Adrenal gland (tissue), 12 donors: ENCODE measurements around the gene CNTNAP2. TPM values are rescaled to one million over a fixed set of nuclear protein-coding genes. Genes with fewer than 3 reads are reported as not detected.

ENCODE experiments used
- DNase-seq, 7 donors: peaks; one replicate each; pipeline ENCODE4 v3.0.0-alpha.2; 2019 to 2020
- H3K27ac ChIP-seq, 5 donors: fragments of 200-600 bp; sonication (generic) in 4 of 5; 1 replicate in 3 of 5; 2 replicates in 2 of 5; pipeline versions ENCODE4 v1.5.1 to v1.8.0; 2016 to 2020; ENCODE audit warnings: mild to moderate bottlenecking in 1 of 5
- H3K27me3 ChIP-seq: fragments of 200-600 bp; 2 replicates; pipeline ENCODE4 v1.8.0; 2021
- H3K36me3 ChIP-seq, 2 donors: fragments of 200-600 bp; replicated peaks in 1 of 2; 1 replicate in 1 of 2; 2 replicates in 1 of 2; pipeline versions ENCODE4 v1.5.1 to v1.8.0; 2018 to 2022
- H3K4me1 ChIP-seq, 2 donors: fragments of 200-600 bp; replicated peaks in 1 of 2; 1 replicate in 1 of 2; 2 replicates in 1 of 2; pipeline versions ENCODE4 v1.5.1 to v1.8.0; 2018 to 2021
- H3K4me3 ChIP-seq, 4 donors: fragments of 200-600 bp; sonication (generic) in 3 of 4; one replicate each; pipeline ENCODE4 v1.5.1; 2016 to 2018
- H3K9me3 ChIP-seq, 3 donors: fragments of 200-600 bp; sonication (generic) in 1 of 3; replicated peaks in 1 of 3; 1 replicate in 2 of 3; 2 replicates in 1 of 3; pipeline versions ENCODE4 v1.5.1 to v1.8.0; 2016 to 2021
- CTCF ChIP-seq, 6 experiments: fragments of 450-650 bp in 4 of 6; fragments of 200-600 bp in 2 of 6; sonication (generic) in 1 of 6; IDR thresholded peaks; 1 replicate in 5 of 6; 2 replicates in 1 of 6; pipeline versions ENCODE4 v1.5.1 to v1.8.0; 2016 to 2021; ENCODE audit warnings: antibody characterized with exemption in 6 of 6, mild to moderate bottlenecking in 2 of 6, moderate library complexity in 1 of 6
- POLR2A ChIP-seq, 2 donors: fragments of 450-650 bp; IDR thresholded peaks; one replicate each; pipeline ENCODE4 v1.6.1; 2017; ENCODE audit warnings: antibody characterized with exemption in 2 of 2, mild to moderate bottlenecking in 2 of 2, moderate library complexity in 1 of 2
- WGBS, 4 donors: extraction: QIAGEN DNeasy Blood & Tissue Kit in 2 of 4; methylation state at CpG; one replicate each; pipeline versions ENCODE4 v1.1.5 to v1.1.7; 2013 to 2017; 5-methylcytosine and 5-hydroxymethylcytosine counted together
- intact Hi-C, 2 donors: fragments of 100-400 bp; cut with DNase I; formaldehyde crosslinking; loops; one replicate each; pipeline versions ENCODE4 v1.14.1 to v1.15.0; 2022 to 2023
- polyA plus RNA-seq, 3 donors: library from polyadenylated mRNA; stranded (reverse); fragments of 200-250 nt in 2 of 3; fragments of 350-450 nt in 1 of 3; fragmentation: Illumina TruSeq in 1 of 3; extraction: RNeasy Lipid Tissue Mini Kit (QIAGEN cat#74804) in 1 of 3; gene quantifications; one replicate each; pipeline ENCODE4 v1.2.3, GENCODE V29; 2013 to 2014
- total RNA-seq, 9 donors: library from RNA; depleted of rRNA in 4 of 9; stranded (reverse); fragments of >200 nt in 4 of 9; fragments of 120-200 nt in 1 of 9; fragmentation: NEBNext Ultra II Directional in 1 of 9; extraction: Animal tissue kit (Norgen Biotek cat#: 25700) in 1 of 9; gene quantifications; one replicate each; pipeline versions ENCODE4 v1.1.0 to v1.2.4, GENCODE V29; 2013 to 2023
- donor health status: healthy with polysubstance abuse.
- donor health status: Bipolar disorder and iron deficiency.
- donor health status: DM: yes; HTN: yes; CAD: no.
- donor health status: DM: no; HTN: no; CAD: no.
- donor health status: DM: no; HTN: no; CAD: no.
- donor health status: DM: yes; HTN: yes; CAD: no.

The CNTNAP2 gene
- total and polyA plus RNA-seq, 12 donors, result 0.14 to 6.3 (median 1.8) TPM; not detected in 2

GRCh38 chr7:148337246-148337965 lies 2220.8 kb downstream of the CNTNAP2 start:
- H3K27me3 ChIP-seq, result peaks cover 29% of the 10 kb centered on the region
- no peak for DNase-seq
- 60 to 68% (median 65%) methylated on average over 11 of the region's 11 CpGs for WGBS, 4 donors
- H3K27ac ChIP-seq, result no peak overlapping the region
- no peak for TF ChIP-seq POLR2A (IDR thresholded peaks at IDR 0.05)
- TF ChIP-seq CTCF (IDR thresholded peaks at IDR 0.05), result no peak
- H3K9me3 ChIP-seq, result no peaks in the 10 kb centered on the region
- H3K4me1 ChIP-seq, result peaks cover 0 to 6% of the 10 kb centered on the region in 2 donors
- H3K36me3 ChIP-seq, result no peaks in the 10 kb centered on the region
- intact Hi-C loops, result no loop called here
- H3K4me3 ChIP-seq, result no peak overlapping the region

GRCh38 chr7:148337995-148338747 lies 2221.6 kb downstream of the CNTNAP2 start:
- intact Hi-C loops, result no loop called here
- WGBS, 4 donors, result 38 to 44% (median 40%) methylated on average over 5 of the region's 5 CpGs
- Histone ChIP-seq H3K36me3 (no peaks in the 10 kb centered on the region), H3K4me3 (no peak overlapping the region), H3K4me1 (peaks cover 0 to 6% of the 10 kb centered on the region in 2 donors), H3K27me3 (peaks cover 29% of the 10 kb centered on the region), H3K9me3 (no peaks in the 10 kb centered on the region), H3K27ac (no peak overlapping the region)
- TF ChIP-seq CTCF (IDR thresholded peaks at IDR 0.05), result no peak
- no peak for TF ChIP-seq POLR2A (IDR thresholded peaks at IDR 0.05)
- DNase-seq, result no peak

- Histone ChIP-seq H3K9me3 (no peaks in the 10 kb centered on the region), H3K27me3 (peaks cover 24% of the 10 kb centered on the region), H3K4me3 (no peak overlapping the region), H3K4me1 (peaks cover 0 to 6% of the 10 kb centered on the region in 2 donors), H3K36me3 (no peaks in the 10 kb centered on the region), H3K27ac (no peak overlapping the region)
- TF ChIP-seq POLR2A (IDR thresholded peaks at IDR 0.05), result no peak
- no peak for TF ChIP-seq CTCF (IDR thresholded peaks at IDR 0.05)
- intact Hi-C loops, result no loop called here
- WGBS, 4 donors, result 78 to 88% (median 83%) methylated on average over 15 of the region's 15 CpGs
- DNase-seq, result no peak
Observed at GRCh38 chr7:148340438-148341280, 2224.1 kb downstream of the CNTNAP2 start.

- intact Hi-C loops, result no loop called here
- Histone ChIP-seq H3K4me3 (no peak overlapping the region), H3K36me3 (no peaks in the 10 kb centered on the region), H3K4me1 (peaks cover 0 to 2% of the 10 kb centered on the region in 2 donors), H3K9me3 (no peaks in the 10 kb centered on the region), H3K27ac (no peak overlapping the region), H3K27me3 (no peaks in the 10 kb centered on the region)
- no peak for DNase-seq
- 59 to 74% (median 63%) methylated on average over 1 of the region's 1 CpG for WGBS, 4 donors
- TF ChIP-seq CTCF (IDR thresholded peaks at IDR 0.05), result no peak
- no peak for TF ChIP-seq POLR2A (IDR thresholded peaks at IDR 0.05)
Observed at GRCh38 chr7:148344406-148344805, 2227.8 kb downstream of the CNTNAP2 start.
